ENCODE measurements around the gene KIF24. TPM values are rescaled to one million over a fixed set of nuclear protein-coding genes. Genes with fewer than 3 reads are reported as not detected.
A peak's percentile ranks its signal among the peaks of the same experiment; 100 is the strongest.
"Not testable (repeated sequence)": the region's sequence is repeated elsewhere in the genome, so short reads cannot be mapped to it uniquely, and the experiment has no call there.

KIF24 gene
- total RNA-seq, 1 experiment from 2014 or later: 5.6 TPM

DNA sequence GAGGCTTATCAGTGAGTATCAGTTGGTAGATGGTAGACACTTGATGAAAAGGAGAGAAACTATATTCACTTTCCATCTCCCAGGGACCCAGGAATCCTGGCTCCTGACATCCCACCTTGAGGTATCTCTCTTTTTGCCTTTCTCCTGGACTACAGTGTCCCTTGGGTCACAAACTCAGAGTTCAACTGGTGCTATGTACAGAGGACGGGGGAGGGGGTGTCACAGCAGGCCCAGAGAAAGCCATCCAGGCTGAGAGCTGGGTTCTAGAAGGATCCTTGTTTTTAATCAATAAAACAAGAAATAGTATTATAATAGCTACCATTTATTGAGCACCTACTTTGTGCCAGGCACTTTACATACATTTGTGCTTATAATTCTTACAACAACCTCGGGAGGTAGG lies 37.3 kb upstream of the KIF24 start:
- DNase-seq (ENCODE audit: low read depth): no peak

DNA sequence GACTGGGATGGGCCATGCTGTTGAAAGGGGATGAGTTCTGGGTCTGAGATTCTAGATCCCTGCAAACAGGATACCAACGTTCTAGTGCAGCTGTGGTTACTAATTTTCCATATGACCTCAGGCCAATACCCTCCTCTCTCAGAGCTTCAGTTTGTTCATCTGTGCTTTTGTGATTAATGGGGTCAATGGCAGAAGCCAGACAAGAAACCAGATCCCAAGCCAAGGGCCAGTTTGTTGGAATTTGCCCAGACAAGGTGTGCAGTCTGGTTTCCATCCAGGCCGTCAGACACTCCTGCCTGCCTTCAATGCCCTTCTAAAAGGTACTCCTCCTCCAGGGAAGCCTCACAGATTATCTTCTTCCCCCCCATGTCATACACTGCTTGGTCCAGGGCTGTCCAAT lies 36.2 kb upstream of the KIF24 start:
- no peak for DNase-seq (ENCODE audit: low read depth)

DNA sequence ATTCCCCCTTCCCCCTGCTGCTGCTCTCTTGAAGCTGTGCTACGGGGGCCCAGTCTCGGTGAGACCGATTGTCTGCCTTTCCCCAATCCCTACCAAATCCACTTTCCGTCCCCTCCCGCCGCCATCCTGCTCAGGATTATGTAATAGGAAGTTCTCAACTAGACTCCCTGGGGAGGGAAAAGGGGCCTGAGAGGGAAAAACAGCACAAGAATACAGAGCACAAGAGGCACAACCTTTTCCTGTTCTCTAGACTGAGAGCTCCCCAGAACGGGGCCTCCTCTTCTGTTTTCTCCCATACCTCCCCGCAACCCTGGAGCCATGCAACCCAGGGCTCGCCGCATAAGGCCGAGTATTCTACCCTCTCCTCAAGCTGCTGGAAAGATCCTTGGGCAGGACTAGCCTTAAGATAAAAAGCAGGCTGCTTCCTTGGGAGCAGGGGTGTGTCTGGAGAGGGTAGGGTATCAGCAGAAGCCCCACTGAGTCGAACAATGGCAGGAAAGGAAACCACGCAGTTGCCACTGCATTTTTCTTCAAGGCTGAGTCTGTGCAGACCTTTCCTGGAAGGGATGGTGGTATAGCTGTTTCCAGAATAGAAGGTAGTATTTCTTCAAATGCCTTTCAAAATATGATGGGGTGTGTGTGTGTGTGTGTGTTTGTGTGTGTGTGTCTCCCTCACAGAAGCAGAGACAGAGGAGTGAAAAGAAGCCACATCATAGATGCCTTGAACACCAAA lies 34.7 kb upstream of the KIF24 start:
- no peak for DNase-seq (ENCODE audit: low read depth)

DNA sequence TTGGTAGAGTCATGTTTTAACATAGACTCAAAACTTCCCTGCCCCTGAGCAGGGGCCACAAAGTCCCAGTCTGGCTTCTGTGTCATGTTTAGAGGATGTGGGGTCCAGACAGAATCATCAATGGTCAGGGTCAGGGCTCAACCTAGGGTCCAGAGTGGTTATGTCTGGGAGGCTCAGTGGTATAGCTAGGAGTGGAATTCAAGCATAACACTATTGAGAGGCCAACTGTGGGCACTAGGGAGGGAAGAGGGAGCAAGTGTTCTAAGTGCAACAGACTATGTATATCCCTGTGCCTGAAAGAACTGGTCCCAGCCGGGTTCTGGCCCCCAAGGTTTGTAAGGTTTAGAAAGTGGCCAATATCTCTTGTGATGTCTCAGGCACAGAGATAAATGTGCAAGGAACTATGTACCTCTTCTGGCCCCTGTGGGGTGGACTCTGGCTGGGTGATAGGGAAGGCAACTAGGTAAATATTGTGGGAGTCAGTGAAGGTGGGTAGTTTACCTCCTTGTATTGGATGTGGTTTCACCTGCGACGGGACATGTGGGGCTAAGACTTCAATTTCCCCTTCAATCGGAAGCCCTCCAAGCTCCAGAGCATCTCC lies 33.6 kb upstream of the KIF24 start:
- no peak for DNase-seq (ENCODE audit: low read depth)

DNA sequence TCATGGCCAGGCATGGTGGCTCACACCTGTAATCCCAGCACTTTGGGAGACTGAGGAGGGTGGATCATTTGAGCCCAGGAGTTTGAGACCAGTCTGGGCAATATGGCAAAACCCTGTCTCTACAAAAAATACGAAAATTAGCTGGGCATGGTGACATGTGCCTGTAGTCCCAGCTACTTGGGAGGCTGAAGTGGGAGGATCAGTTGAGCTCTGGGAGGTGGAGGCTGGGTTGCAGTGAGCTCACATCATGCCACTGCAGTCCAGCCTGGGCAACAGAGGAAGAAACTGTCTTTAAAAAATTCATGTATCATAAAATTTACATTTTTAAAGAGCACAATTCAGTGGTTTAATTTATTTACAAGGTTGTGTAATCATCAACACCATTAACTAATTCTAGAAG lies 23.9 kb upstream of the KIF24 start:
- DNase-seq (ENCODE audit: low read depth): not testable (repeated sequence)

DNA sequence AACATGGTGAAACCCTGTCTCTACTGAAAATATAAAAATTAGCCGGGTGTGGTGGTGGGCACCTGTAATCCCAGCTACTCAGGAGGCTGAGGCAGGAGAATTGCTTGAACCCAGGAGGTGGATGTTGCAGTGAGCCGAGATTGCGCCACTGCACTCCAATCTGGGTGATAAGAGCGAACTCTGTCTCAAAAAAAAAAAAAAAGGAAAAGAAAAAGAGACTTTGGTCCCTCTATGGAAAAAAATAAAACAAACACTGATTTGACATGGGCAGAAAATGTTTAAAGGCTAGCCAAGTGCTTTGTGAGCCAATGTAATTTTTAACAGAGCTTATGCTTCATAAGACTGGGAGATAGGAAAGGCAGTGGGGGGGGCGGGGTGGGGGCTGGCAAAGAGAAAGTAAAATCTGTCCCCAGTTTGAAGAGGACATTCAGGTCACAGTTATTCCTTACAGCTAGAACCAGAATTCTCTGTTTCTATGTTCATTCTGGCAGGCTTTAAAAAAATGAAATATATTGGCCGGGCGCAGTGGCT lies 23.1 kb upstream of the KIF24 start:
- DNase-seq (ENCODE audit: low read depth): not testable (repeated sequence)

DNA sequence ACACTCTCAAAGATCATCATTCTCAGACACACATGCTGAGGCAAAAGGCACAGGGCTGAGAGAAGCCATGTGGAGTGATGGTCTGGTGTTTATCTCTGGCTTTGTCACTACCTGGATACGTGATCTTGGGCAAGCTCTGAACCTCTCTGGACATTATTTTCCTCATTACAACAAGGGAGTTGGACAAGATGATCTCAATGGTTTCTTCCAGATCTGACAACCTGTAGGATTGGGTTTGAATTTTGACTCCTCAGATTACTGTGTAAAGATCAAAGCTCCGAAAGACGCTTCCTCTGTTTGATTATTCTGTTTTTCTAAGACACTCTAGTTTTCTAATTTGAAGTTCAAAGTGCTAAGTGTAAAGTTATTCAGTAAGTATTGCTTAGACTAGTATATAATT lies 20.3 kb upstream of the KIF24 start:
- DNase-seq (ENCODE audit: low read depth): no peak

DNA sequence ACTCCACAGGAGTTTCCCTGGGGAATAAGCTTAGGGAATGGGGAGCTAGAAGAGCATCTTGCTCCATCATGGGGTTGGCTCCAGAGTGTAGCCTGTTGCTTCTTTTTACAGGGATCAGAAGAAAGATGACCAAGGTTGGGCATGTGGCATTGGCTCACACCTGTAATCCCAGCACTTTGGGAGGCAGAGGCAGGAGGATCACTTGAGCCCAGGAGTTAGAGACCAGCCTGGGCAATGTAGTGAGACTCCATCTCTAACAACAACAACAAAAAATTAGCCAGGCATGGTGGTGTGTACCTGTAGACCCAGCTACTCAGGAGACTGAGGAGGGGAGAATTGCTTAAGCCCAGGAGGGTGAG lies 18.7 kb upstream of the KIF24 start:
- no peak for DNase-seq (ENCODE audit: low read depth)

DNA sequence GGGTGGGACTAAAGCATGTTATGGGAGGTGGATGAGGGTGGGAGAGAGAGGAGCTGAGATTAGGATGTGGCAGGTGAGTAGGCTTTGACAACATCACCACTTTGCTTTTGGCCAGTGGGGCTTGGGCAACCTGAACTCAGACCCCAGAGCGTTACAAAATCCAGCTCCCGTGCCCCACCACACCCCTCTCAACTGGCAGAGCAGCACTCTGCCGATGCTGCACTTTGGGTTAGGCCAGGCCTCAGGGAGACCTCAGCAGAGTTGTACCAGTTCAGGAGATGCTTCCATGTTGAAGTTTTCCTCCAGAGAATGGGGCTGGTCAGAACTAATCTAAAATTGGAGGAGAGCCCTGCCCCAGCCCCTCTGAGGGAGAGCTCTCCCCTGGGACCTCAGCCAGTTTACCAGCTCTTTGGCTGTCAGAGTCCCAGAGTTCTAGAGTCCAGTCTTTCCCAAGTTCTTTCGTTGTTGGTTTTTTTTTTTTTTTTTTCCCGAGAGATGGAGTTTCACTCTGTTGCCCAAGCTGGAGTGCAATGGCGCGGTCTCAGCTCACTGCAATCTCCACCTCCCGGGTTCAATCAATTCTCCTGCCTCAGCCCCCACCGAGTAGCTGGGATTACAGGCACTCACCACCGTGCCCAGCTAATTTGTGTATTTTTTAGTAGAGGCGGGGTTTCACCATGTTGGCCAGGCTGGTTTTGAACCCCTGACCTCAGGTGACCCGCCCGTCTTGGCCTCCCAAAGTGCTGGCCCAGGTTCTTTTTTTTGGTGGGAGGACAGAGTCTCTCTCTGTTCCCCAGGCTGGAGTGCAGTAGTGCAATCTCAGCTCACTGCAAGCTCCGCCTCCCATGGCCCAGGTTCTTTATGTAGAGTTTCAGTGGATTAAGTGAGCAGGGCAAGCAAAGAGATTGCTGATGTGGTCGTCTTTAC lies 18.1 kb upstream of the KIF24 start:
- DNase-seq (ENCODE audit: low read depth): no peak

DNA sequence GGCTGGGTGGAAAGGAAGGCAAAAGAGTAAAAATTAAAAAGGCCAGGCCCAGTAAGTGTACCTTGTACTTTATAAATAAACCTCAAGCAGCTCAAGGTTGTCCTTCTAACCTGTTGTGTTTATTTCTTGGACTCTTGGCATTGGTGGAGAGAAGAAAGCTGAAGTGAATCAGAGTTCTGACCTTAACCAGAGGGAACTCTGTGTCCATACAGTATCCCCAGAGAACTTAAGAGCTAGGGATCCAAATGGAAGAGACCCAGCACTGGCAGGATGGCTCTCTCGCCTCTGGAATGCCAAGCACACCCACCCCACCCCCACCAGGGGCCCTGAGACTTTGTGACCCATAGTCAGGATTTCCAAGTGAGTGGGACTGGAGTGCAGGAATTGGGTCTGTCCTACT lies 14.5 kb upstream of the KIF24 start:
- DNase-seq (ENCODE audit: low read depth): no peak

DNA sequence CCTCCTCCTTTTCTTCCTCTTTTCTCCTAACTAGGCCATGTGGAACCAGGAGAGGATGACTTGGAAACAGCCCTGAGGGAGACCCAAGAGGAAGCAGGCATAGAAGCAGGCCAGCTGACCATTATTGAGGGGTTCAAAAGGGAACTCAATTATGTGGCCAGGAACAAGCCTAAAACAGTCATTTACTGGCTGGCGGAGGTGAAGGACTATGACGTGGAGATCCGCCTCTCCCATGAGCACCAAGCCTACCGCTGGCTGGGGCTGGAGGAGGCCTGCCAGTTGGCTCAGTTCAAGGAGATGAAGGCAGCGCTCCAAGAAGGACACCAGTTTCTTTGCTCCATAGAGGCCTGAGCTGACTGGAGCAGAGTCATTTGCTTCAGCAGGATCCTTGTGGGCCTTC lies 14.0 kb upstream of the KIF24 start:
- DNase-seq (ENCODE audit: low read depth): no peak

DNA sequence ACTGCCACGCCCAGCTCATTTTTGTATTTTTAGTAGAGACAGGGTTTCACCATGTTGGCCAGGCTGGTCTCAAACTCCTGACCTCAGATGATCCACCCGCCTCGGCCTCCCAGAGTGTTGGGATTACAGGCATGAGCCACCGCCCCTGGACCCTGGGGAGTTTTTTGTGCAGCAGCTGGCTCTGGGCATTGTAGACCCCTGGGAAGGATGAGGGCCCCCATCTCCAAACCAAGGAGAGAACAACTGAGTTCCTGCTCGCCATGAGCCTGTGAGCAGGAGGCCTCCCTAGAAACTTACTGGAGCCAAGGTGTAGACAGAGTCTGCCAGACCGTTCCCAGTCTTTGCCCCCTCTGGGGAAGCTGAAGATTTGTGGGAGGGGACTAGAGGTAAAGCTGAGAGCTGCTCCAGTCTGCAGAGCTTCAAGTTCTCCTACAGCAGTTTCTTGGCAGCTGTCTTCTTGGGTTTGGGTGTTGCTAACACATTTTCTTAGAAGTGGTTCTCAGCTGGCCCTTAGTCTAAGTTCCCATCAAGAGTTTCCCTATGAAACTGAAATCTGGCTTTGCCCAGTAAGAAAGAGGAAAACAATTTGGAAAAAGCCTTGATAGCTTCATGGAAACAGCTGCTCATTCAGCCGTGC lies 12.7 kb upstream of the KIF24 start:
- no peak for DNase-seq (ENCODE audit: low read depth)

DNA sequence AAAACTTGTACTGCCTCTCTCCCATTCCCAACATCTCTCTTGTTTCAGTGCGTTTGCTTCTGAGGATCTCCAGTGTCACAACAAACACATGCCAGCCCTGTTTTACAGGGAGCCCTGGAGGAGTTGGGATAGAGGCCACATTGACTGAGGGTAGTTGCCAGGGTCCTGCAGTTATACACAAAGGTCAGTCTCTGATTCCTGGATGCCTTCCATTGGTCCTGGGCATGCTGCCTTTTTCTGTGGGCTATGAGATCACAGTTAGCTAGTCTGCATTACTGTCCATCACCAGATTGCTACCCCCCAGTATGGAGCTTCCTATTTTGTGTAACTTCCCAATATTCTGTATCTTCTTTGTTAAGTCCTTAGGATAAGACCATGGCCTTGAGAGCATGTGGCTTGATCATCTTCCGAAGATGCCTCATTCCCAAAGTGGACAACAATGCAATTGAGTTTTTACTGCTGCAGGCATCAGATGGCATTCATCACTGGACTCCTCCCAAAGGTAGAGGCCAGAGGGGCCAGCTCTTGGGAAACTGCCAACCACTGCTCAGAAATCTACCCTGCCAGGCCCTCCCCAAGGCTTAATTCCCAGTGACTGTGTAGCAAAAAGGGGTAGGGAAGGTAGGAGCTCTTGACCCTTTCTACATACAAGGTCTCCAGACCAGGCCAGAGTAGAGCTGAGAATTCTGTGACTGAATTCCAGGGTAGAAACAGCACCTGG lies 9.8 kb upstream of the KIF24 start:
- DNase-seq (ENCODE audit: low read depth): no peak

DNA sequence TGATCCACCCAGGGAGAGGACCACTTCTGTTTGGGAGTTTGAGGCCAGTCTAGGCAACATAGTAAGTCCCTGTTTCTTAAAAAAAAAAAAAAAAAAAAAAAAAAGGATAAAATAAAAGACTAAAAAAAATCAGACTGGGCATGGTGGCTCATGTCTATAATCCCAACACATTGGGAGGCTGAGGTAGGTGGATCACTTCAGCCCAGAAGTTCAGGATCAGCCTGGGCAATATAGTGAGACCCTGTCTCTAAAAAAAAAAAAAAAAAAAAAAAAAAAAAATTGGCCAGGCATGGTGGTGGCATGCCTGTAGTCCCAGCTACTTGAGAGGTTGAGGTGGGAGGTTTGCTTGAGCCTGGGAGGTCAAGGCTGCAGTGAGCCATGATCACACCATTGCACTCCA lies 9.0 kb upstream of the KIF24 start:
- not testable (repeated sequence) for DNase-seq (ENCODE audit: low read depth)

DNA sequence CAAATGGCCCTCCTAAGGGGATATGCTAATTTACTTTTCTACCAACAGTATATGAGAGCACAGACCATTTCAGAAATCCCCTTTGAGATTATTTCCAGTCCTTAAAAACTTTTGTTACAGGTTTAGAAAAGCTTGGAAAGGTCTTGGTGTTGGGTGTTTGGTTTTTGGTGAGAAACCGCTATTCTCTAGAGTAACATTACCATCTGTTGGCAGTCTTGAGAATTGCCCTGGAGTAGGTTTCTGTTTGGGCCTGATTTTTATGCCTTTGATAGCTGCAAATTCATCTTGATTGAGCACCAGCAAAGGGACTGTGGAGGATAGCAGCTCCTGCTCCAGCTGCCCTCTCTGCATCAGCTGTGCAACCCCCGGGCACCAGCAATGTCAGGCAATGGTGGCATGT lies 8.3 kb upstream of the KIF24 start:
- peak; percentile 20 for DNase-seq (ENCODE audit: low read depth)

DNA sequence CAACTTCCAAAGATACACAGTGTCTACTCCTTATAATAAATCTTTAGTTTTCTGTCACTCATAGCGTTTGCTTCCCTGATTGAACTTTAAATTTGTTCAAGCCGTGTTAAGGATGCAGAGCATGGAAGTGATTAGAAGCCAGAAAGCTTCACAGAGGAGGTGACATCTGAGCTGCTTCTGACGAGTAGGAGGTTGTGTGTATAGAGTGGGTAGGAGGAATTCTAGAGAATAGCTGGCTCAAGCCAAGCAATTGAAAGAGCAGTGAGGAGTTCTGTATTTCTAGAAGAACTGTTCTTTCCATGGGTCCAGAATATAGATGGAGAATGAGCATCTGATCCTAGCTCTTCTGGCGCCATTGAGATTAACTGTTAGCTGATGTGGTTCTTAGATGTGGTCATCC lies 6.3 kb upstream of the KIF24 start:
- no peak for DNase-seq (ENCODE audit: low read depth)

DNA sequence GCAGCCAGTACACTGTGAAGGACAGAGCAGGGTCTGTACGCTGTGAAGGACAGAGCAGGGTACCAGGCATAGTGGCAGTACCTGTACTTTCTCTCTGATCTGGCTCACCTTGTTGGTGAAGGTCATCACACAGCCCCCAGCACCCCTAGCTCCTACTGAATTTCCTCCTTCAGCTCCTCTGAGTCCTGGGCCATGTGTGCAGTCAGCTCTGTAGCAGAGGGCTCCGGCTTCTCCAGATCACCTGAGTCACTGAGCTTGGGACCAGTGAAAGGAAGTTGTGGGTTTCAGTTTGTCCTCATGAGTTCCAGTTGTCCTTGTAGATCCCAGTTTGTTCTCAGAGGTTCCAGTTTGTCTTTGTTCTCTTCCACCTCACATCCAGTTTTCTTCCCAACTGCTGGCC lies 5.8 kb upstream of the KIF24 start:
- DNase-seq (ENCODE audit: low read depth): no peak

DNA sequence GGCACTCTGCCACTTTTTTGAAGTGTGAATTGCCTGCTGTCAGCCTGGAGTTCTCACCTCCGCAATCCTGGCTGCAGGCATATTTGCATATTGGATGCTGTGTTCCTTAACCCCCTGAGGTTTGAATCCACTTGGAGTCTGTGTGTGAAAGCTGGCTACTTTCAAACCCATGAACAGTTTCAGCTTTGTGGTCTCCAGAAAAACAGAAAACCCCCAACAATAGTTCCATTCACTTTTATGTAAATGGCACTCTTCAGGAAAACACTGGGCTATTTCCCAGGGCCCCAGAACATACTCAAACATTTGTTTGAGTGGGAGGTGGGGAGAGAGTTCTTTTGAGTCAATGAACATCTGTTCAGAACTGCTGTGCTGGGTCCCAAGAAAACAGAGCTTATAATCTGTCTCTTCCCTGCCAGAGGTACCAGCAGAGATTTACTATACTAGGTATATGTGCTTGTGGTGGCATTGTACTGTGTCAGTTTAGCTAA lies 5.3 kb upstream of the KIF24 start:
- no peak for DNase-seq (ENCODE audit: low read depth)

DNA sequence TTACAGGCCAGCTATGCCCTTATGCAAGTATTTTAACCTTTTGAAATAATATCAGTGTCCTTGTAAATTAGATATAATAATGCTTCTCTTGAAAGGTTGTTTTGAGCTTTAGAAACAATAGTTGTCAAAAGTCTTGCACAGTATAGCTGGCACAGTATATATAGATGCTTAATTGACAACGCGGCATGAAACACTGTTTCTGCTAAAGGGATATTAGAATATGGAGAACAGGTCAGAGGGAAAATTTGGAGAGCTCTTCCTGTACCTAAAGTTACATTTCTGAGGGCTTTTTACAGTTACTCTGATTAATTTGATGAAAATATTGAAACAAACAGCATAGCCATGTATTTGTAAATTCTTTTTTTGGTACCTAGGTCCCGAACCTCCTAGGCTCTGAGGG lies 4.8 kb upstream of the KIF24 start:
- no peak for DNase-seq (ENCODE audit: low read depth)

DNA sequence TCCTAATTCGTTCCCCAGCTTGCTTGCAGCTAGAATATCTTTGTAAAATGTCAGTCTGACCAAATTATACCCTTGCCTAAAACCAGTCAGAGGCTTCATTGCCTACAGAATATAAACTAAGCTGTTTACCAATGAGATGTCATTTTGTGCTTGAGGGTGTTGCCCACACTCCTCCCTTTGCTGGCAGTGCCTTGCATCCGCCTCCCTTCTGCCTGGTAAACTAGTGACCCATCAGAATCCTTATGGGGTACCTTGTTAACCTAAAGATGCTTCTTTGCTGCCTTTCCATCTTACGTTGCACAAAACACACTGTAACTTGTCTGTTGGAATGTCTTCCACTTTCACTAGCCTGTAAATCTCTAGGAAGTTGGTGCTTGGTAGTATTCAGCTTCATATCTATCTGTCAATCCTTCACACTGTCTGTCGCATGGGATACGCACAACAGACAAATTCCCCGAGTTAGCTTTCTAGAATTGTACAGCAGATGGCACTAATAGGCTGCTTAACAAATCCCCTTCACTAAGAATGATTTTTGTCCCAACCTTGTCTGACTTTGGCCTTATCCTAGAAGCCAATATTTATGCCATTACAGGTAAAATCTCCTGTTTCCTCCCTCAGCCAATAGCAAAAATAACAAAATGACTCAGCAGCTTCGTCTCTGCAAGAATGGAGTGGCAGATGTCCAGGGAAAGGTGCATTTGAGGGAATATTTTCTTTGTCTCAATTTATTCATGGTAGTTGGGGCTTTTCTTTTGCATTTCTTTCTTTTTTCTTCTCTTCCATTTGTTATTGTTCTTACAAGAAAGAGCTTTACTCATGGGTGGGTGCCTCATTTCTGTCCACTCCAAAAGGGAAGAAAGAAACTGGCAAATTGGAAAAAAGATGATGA lies 3.3 kb upstream of the KIF24 start:
- peak; percentile 36 for DNase-seq (ENCODE audit: low read depth)
